ENCODE data around the gene ADAMTS13. TPM values are rescaled to one million over a fixed set of nuclear protein-coding genes. Genes with fewer than 3 reads are reported as not detected.

The ADAMTS13 gene
- total RNA-seq, 6 experiments from 2014 or later: 8.1 to 27.7 (median 11.3) TPM

DNA sequence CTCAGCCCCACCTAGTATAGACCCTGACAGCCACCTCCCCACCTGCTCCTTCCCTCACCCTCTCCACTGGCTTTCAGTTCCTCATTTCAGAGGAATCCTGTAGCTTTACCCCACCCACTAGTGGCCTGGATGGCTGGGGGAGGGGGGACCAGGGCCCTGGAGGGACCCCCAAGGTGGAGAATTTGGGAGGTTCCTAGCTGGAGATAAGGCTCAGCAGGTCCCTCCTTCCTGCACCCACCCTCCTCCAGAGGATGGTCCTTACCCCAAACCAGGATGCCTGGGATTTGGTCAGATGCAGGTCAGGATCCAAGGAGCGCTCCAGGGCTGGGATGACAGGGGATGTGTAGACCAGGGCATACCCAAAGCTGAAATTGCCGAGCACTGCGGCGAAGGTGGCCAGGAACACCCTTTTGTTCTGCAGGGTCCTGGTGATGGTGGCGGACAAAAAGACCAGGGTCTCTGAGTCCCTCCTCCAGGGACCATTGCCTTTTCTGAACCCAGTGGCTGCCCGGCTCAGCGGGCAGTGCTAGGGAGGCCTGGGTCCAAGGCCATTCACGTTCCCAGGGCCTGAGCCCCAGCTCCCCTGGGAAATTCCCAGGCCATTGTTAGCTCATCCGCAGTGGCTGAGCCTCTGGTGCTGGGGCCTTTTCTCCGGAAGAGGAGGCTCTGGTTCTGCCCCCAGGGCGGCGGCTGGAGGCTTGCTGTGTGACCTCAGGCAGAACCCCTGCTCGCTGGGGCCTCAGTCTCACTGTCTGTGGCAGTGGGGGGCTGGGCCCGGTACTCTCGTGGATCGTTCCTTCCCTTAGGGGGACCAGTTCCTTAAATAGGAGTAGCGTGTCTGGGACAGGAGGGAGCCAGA lies 56.1 kb downstream of the ADAMTS13 start:
- DNase-seq: peak in 1 of 3 donors; percentile 60
- intact Hi-C loops (cut with DNase I): no loop called here

DNA sequence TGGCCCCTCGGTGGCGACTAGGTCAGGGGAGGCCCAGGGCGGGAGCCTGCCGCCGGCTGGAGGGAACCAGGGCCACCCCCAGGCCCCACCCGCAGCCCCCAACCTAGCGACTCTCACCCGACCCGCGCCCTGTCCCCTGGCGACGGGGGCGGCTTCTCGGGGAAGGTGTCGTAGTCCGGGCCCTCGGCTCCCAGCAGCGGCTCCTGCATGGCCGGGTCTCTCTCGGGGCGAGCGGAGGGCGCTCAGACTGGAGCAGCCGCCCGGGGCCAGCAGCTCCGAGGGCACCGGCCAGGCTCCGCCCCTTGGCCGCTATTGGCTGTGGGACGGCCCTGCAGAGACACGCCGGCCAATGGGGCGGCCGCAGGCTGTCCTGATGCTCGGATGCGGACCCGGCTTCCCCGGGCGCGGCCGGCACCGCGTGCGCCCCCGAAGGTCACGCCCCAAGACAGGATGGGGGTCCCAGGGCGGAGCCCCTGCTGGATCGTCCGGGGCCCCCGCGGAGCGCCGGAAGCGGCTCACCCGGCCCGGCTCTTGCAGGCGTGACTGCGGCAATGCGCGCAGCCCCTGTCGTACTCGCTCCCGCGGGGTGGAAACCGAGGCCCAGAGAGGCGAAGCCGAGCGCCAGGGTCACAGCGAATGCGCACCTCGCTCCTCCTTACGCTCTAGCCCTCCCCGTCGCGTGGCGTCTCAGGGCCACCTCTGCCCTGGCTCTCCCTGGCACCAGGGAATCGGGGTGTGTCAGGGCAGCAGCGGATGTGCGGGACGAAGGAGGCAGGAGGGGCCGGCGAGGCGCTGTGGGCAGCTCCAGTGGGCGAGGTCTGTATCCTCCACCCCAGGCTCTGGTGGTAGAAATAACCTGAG lies 56.9 kb downstream of the ADAMTS13 start, which contains the start of gene SLC2A6:
TSS of gene SLC2A6 (minus strand) at position 249 of the 861 bp plus-strand sequence. CDS start at position 209, 40 bp downstream.
- Histone ChIP-seq H3K4me1 (peaks cover 0 to 12% (median 0%) of the 10 kb centered on the region in 4 donors), H3K27me3 (no peaks in the 10 kb centered on the region), H3K27ac (peak within 1 kb of the TSS in 2 of 3 donors; percentile 49 to 56), H3K4me3 (peak within 1 kb of the TSS; percentile 44 to 53 (median 47)), H3K9me3 (no peaks in the 10 kb centered on the region), H3K36me3 (no peaks in the 10 kb centered on the region)
- ATAC-seq (peak; percentile 94 to 98 (median 96)), DNase-seq (peak; percentile 80 to 89 (median 85))
- WGBS (ENCODE audit: insufficient coverage, low coverage, low lambda C conversion rate, missing lambda C conversion rate): 0% methylated on average over 7 of the region's 84 CpGs
- peak; percentile 65 for TF ChIP-seq POLR2A (IDR thresholded peaks at IDR 0.05)
- TF ChIP-seq, protein P1, sequence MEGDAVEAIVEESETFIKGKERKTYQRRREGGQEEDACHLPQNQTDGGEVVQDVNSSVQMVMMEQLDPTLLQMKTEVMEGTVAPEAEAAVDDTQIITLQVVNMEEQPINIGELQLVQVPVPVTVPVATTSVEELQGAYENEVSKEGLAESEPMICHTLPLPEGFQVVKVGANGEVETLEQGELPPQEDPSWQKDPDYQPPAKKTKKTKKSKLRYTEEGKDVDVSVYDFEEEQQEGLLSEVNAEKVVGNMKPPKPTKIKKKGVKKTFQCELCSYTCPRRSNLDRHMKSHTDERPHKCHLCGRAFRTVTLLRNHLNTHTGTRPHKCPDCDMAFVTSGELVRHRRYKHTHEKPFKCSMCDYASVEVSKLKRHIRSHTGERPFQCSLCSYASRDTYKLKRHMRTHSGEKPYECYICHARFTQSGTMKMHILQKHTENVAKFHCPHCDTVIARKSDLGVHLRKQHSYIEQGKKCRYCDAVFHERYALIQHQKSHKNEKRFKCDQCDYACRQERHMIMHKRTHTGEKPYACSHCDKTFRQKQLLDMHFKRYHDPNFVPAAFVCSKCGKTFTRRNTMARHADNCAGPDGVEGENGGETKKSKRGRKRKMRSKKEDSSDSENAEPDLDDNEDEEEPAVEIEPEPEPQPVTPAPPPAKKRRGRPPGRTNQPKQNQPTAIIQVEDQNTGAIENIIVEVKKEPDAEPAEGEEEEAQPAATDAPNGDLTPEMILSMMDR (IDR thresholded peaks at IDR 0.05): no peak
- intact Hi-C loops (cut with DNase I): no loop called here

More for the DNA sequence above, 56.1 kb downstream of the ADAMTS13 start:
- peaks cover 0 to 3% (median 0%) of the 10 kb centered on the region in 4 donors for H3K36me3 ChIP-seq
- H3K4me1 ChIP-seq: peaks cover 0 to 12% (median 0%) of the 10 kb centered on the region in 4 donors
- TF ChIP-seq POLR2A (IDR thresholded peaks at IDR 0.05): no peak
- TF ChIP-seq, protein P1 (IDR thresholded peaks at IDR 0.05): no peak
- peak overlapping the region; percentile 44 to 53 (median 47) for H3K4me3 ChIP-seq
- H3K27me3 ChIP-seq: no peaks in the 10 kb centered on the region
- 0% methylated on average over 1 of the region's 17 CpGs for WGBS (ENCODE audit: insufficient coverage, low coverage, low lambda C conversion rate, missing lambda C conversion rate)
- ATAC-seq: peak; percentile 8 to 64 (median 25)
- H3K9me3 ChIP-seq: no peaks in the 10 kb centered on the region
- H3K27ac ChIP-seq: peak overlapping the region in 2 of 3 donors; percentile 49 to 56

DNA sequence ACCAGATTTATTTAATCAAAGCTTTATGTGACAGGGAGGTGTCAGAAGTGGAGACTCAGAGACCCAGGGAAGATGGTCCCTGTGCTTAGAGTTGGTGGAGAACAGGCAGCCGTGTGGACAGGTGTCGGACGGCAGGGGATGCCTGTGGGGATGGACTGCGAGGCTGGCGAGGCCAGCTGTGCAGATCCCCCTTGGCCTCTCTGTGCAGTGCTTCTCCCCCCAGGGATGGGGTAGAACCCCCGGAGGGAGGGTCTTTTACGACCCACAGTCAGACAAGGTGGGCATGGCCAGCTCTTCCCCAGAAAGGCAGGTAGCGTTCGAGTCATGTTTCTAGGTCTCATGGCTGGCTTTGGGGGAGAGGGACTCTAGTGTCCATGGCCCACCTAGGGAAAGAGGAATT lies 61.4 kb downstream of the ADAMTS13 start:
- intact Hi-C loops (cut with DNase I): loop anchor here (5.0 to 10.0 kb wide), 3 partner anchors 76 to 299 kb away; partner anchors contain the start of genes MED22 (in 1 of the 2) and RPL7A (in 1 of the 2)
- Histone ChIP-seq H3K4me3 (no peak overlapping the region), H3K27ac (no peak overlapping the region), H3K4me1 (peaks cover 0 to 8% (median 0%) of the 10 kb centered on the region in 4 donors), H3K27me3 (no peaks in the 10 kb centered on the region), H3K9me3 (no peaks in the 10 kb centered on the region), H3K36me3 (no peaks in the 10 kb centered on the region)
- WGBS (ENCODE audit: insufficient coverage, low coverage, low lambda C conversion rate, missing lambda C conversion rate): 80% methylated on average over 2 of the region's 9 CpGs
- DNase-seq (peak in 2 of 3 donors; percentile 4 to 38), ATAC-seq (no peak)
- TF ChIP-seq, protein P1 (IDR thresholded peaks at IDR 0.05): no peak
- TF ChIP-seq POLR2A (IDR thresholded peaks at IDR 0.05): no peak
